ENCODE data around the gene NRG2.

The NRG2 gene

DNA sequence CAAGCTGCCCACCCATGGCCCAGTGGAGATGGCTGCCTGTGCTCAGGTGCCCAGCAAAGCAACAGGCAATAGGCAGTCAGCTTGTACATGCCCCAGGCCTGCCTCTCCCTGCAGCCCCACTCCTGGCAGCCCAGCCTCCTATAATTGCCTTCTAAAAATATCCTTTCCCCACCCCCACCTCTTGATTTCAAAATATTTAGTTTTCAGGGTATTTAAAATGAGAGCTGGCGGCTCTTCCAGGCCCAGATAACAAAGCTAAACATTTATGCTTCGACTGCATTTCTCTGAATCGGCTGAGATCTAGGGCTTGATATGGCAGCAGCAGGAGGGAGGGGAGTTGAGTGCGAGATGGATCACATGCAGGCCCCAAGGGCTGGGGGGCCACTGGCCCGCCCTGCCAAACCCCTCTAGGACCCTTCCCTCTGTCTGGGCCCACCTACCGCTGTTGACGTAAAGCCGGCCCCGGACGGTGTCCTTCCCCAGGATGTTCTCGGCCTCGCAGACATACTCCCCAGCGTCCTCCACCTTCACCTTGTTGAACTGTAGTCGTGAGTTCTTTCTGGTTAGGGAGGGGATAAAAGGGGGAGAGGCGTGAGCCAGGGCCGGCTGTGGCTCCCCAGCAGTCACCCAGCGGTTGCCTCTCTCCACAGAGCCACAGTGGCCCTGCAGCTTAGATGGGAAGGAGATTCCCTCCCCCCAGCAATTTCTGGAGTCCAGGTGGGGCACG lies 162.5 kb downstream of the NRG2 start:
- no peak for DNase-seq (ENCODE audit: low spot score)

DNA sequence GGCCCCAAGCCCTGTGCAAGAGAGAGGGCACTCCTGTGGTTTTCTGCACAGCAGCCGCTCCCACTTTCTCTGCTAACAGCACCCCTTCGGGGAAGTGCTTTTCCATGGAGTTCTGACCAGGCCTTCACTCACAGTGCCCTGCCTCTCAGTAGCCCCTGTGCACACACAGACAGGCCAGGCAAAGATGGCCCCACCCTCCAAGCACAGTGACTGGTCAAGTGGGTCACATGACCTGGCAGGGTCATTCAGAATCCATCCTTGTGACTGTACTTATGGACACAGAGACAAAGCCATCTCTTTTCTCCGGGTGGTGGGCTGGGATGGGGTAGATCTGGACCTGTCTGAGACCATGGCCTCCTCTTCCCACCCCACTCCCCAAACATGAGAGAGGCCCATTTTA lies 165.0 kb downstream of the NRG2 start:
- no peak for DNase-seq (ENCODE audit: low spot score)

DNA sequence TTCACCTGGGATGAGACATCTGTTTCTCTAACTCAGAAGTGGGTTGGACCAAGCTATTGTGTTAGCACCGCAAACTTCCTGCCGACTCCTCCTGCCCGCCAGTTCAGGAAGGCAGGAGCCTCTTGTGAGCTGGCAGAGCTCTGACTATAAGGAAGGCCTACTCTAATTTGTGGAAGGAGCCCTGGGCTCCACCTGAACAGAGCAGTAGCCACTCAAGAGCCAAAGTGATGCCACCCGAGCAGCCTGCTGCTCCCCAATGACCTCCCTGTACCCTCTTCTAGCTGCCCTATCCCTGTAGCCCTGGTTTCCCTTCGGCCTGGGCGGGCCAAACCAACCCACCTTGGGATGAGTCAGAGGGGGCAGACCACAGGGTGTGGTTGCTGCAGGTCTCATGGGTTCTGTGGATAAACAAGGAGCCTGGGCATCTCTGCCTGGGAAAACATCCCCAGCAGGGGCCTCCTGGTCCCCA lies 165.9 kb downstream of the NRG2 start:
- DNase-seq (ENCODE audit: low spot score), result peak; percentile 21

DNA sequence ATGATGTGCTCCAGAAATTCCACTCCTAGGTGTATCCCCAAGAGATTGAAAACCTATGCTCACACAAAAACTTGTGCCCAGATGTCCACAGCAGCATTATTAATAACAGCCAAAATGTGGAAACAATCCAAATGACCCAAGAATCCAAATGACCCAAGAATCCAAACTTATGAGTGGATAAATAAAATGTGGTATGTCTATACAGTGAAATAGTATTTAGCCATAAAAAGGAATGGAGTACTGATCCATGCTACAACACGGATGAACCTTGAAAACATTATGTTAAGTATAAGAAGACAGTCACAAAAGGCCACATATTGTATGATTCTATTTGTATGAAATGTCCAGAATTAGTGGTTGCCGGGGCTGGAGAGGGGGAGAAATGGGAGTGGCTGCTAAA lies 167.1 kb downstream of the NRG2 start:
- no peak for DNase-seq (ENCODE audit: low spot score)

DNA sequence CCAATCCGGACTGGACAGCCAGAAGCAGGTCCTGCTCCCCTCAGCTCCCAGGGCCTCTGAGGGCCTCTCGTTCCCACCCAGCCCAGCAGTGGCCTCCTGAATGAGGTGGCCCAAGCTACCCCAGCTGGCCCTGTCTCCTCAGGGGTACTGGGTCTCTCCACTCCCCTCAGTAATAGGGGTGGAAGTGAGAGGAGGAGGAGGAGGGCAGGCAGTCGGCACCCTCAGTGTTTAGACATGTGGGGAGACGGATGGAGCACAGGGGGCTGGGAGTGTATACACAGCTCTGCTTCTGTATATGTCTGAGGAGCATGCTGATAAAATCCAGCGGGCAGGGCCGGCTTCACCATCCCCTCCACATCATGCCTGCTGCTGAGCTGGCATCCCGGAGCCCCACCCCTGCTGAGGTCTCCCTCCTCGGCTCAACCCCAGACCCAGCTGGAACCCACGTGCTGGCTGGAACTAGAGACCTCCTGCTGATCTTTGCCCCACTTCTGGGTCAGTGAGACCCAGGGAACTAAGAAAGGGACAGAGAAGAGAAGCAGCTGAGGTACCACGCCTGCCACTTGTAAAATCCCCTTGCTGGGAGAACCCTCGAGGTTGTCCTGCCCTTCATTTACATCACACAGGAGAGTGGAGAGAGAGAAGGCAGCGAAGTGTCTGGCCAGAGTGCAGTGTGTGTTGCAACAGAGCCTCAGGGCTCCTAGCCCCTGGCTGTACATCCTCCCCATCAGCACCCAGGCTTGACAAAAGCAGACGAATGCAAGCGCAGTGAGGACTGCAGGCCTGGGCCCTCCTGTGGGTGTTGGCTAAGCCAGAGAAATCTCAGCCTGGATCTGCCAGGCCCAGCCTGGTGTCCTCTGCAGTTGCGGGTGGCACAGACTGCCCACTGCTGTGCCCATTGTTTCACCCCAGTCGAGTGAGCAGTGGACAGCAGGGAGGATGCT lies 170.0 kb downstream of the NRG2 start:
- no peak for DNase-seq (ENCODE audit: low spot score)

DNA sequence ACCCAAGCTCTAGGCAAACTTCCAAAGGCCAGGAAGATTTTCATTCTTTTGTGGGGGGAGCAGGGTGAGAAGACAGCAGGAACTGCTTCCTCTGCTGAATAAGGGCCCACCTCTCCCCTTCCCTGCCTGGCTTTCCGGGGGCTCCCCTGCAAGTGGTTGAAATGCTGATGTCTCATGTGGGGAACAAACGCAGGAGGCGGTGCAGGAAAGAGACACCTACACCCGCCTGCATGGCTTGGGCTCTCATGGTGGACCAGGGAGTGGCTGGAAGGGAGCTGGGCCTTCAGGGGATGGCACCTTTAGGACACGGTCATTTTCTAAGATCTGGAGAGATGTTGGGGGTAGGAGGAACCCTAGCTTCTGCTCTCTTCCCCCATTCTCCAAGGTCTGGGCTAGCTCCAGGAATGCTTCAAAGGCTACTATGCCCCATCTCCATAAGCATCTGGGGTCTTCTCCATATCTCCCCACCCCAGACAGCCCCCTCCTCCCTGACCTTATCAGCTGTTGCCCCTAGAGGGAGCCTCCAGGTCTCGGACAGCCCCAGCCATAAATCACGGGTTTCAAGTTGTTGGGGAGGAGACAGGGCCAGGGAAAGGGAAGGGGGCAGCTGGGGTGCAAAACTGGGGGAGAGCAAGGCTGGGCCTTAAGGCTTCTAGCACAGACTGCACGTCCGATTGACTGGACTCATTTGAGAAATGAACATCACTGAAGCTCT lies 170.9 kb downstream of the NRG2 start:
- no peak for DNase-seq (ENCODE audit: low spot score)

DNA sequence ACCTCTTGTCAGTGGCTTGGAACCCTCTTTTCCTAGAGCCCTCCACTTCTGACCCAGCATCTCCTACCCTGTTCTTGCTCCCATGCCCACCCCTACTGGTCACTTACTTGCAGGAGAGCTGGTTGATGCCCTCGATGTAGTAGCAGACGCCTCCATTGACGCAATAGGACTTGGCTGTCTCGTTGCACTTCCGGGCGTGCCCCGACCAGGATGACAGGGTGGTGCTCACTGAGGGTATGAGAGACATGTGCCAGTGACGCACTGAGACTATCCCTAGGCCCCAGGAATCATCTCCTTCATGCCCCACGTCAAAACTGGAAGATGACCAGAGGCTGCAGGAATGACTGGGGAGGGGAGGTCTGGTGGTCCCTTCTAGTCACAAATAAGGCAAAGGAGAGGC lies 171.5 kb downstream of the NRG2 start:
- no peak for DNase-seq (ENCODE audit: low spot score)

DNA sequence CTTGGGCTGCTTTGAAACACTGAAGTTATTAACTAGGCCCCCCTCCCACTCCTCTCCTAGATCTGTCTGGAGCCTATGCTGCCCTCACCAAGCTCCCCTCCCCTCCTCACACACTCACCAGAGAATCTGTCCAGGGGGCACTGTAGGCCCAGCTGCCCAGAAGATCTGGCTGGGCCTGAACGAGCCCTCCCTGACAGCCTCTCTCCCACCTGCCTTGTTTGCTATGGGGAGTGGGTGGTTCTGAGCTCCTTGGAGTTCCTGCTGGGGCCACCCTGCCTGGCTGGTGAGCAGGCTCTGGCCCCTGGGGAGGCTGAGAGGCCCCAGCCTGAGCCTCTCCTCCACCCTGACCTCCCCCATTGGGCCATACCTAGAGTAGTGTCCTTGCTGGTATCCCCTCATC lies 172.4 kb downstream of the NRG2 start:
- no peak for DNase-seq (ENCODE audit: low spot score)

DNA sequence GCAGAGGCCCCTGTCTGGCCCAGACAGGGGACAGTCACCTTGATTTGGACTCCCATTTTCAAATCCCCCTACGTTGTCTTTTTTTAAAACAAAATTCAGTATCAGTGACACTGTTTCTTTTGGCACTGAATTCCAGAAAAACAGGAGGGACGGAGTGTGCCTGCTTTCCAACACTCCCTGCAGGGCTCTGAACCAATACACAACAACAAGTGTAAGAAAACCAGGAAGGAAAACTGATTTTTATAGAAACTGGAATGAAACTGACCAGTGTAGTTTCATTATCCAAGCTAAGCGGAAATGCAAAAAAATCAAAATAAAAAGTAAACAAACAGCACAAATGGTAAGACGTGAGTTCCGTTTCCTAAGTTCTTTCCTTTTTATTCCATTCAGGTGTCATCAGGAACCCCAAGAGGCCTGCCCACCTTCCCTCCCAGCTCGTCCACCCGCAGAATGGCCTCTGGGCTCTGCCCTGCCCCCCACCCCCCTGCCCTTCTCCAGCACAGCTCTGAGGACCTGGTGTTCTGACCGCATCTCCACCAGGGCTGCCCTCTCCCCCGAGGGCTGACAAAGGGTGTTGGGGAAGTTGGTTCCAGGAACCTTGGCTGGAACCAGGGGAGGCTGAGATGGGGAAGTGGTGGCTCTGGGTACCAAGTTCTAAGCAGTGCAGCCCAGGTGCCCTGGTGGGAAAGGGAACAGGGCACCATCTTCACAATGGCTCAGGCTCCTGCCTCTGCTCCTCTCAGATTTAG lies 173.9 kb downstream of the NRG2 start:
- DNase-seq (ENCODE audit: low spot score), result no peak

DNA sequence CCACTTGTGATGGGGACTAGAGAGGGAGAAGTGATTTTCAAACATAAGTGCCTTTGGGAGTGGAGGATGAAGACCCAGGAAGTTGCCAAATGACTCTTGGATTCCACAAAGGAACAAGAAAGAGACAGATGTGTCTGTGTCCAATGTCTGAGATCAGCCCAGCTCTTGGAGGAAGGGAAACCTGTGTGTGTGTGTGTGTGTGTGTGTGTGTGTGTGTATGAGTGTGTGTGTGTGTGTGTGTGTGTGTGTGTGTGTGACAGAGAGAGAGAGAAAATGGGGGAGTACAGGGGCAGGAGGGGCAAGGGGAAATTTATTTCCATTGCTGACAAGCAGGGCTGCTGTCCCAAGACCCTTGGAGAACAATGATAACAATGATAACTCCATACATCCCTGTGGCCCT lies 175.5 kb downstream of the NRG2 start:
- no peak for DNase-seq (ENCODE audit: low spot score)

DNA sequence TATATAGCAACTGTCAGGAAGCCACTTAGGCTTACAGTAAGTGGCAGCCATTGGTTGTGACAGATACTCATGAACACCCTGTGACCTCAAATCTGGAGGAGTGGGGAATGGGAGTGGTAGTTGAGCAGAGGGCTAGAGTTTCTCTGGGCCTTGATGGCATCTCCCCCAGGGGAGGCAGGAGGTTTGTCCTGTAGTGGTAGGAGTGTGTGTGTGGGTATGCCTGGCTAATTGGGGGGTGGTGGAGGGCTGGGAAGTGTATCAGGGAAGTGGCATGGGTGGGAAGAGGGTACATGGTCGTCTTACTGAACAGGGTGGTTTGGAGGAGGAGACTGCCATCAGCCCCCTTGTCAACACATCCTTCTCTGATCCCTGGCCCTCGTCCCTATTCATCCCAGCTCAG lies 176.0 kb downstream of the NRG2 start:
- no peak for DNase-seq (ENCODE audit: low spot score)

DNA sequence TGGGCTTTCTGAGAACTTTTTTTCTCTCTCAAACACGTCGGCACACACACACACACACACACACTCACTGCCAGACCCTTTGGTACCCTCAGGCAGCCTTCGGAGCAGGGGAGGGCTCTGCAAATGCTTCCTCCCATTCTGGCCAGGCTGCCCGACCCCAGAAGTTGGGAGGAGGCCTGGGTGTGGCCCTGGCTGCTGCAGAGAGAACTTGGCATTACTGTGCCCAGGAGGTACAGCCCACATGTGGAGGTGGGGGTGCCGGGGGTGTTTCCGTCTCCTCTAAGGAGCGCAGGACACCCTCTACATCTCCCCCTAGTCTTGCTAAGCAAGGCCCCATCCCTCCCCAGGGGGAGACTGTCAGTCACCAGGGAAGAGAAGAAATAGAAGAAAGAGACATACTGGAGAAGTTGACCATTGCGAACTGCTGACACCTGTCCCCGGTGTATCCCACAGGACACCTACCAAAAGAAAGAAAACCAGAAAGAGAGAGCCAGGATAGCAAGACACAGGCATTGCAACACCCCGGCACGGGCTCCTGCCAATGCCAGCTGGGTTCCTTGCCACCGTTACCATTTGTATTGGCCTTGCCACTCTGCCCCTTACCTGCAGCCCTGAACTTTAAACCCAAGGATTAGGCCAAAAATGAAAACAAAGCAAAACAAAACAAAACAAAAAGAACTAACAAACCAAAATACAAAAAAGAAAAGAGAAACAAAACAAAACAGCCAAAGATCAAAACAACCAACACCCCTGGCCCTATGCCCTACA lies 178.2 kb downstream of the NRG2 start:
- DNase-seq (ENCODE audit: low spot score), result no peak

DNA sequence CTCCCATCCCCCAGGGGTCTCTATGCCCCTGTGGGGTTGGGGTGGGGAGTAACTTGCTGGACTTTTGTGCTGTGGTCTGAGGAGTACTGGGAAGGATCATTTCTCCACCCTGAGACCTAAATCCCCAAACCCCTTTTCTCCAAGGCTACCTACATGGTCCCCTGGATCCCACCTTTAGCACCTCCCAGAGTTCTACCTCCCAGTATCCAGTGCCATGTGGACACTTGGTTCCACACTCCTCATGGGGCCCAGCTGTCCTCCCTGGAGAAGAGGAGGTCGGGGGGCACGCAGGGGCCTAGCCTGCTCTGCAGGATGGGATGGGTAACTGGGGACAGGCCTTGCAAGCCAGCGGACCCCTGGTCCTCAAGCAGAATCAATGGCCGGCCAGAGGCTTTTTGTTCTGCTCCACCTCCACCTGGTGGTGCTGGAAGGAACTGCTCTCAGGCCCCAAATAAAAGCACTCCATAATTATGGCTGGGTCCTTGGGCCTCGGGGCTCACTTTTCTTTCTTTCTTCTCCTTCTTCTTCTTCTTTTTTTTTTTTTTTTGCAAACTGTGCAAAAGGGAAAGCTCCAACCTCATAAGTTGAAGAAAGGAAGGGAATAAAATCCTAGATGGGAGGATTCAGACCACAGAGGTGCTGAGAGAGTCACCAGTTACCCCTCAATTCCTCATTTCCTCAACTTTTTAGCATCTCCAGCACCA lies 179.1 kb downstream of the NRG2 start:
- DNase-seq (ENCODE audit: low spot score), result peak; percentile 52

DNA sequence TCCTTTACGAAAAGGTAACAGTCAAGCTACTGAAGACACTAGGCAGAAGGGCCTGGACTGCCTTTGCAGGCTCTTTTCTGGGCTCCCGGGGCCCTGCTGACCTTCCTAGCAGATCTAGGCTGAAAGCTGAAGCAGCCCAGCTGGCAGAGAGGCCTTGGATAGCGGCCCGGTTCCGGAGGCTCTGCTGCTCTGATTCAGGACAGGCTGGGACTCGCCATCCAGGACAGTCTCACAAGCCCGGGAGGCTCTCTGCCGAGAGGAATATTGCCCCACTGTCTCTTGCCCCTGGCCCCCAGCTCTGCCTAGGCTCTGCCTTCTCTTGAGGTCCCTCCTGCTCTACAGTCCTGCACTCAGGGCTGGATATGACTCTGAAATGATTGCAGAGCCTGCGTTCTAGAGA lies 179.7 kb downstream of the NRG2 start:
- no peak for DNase-seq (ENCODE audit: low spot score)

DNA sequence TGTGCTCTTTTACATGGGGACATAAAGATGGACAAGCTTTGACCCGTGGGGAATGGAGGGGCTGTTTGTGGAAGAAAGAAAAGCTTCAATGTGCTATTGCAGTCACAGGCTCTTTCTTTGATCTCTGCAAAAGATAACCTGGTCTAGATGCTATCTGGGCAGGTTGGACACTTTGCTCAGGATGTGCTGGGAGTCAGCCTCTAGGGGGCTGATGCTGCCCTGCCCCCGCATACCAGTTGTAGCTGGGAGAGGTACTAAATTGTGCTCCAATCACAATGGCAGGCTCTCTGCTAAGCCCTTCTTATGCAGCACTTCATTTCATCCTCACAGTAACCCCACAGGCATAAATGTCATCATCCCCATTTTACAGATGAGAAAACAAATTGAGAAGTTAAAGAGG lies 180.3 kb downstream of the NRG2 start:
- no peak for DNase-seq (ENCODE audit: low spot score)

DNA sequence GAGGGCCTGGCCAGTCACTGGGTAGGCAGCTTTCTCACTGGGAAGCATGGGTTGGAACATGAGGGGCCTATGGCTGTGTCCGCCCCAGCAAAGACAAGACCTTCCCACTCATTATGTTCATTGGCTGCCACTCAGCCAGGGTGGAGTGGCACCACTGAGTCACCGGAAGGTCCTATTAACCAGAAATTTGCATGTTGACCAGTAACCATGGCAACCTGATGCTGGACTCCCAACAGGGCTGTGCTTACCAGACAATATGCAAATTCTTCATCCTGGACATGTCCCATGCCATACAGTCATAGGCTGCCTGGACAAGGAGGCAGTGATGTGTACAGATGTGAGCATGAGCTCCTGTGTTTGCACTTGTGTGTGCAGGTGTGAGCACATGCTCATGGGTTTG lies 180.8 kb downstream of the NRG2 start:
- peak; percentile 26 for DNase-seq (ENCODE audit: low spot score)

DNA sequence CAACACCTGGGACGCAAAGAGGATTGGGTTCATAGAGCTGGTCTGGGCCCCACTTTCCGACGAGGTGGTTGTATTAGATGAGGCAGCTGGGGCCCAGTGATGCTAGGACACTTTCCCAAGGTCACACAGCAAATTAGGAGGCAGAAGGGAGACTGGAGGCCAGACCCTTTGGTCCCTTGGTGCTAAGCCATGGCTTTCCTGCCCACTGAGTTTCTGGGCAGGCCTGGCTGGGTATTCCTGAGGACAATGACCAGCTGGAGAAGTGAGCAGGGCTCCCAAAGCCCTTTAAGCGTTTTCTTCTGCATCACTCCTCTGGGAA lies 181.3 kb downstream of the NRG2 start:
- DNase-seq (ENCODE audit: low spot score), result no peak

DNA sequence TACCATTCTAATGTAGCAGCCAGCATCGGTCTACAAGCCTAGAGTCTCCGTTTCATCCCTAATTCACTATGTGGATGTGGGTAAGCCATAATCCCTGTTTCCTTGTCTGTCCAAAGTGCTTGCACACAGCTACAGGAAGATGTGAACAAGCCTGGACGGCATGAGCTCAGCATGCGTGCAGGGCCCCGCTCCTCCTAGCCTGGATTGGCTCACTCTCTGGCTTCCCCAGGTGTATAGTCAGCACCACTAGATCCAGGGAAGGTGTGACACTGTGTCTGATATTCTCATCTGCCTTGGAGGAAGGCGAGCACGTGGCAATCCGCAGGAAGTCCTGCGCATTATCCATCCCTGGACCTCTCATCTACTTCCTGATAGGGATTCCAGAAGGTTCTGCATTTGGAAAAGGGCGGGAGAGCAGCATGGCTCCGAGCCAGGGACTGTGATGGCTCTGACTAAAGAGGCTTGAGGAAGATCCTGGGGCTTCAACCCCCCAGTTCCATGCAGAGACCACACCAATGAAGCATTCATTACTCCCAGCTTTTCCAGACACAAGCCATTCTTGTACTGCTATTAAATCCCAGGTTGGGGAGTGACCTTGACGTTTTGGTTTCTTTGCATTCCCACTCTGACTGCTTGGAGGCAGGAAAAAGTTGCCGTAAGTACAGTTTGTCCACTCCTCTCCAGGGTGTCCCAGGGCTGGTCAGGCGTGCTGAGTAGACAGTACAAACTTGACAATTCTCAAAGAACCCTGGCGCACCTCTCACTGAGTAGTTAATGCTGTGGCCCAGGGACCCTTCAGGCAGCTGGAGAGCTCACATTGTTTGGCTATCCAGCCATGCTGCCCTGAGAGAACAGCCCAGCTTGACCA lies 181.8 kb downstream of the NRG2 start:
- no peak for DNase-seq (ENCODE audit: low spot score)

DNA sequence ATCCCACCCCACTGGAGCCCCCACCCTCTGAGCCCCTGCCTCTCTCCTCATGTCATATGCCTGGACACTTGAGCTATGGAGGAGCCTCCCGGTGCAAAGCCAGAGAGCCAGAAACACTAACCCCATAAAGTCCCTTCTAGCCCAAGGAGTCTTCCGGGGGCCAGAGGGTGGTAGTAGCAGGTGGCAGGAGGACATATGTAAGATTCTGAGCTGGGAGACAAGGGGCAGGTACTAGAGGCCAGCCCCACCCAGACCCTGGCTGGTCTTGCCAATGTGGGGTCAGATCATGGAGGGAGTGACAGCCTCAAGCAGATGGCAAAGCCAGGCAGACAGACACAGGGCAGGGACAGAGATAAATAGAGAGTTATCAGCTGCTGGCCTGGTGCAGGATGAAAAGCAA lies 184.1 kb downstream of the NRG2 start:
- no peak for DNase-seq (ENCODE audit: low spot score)

DNA sequence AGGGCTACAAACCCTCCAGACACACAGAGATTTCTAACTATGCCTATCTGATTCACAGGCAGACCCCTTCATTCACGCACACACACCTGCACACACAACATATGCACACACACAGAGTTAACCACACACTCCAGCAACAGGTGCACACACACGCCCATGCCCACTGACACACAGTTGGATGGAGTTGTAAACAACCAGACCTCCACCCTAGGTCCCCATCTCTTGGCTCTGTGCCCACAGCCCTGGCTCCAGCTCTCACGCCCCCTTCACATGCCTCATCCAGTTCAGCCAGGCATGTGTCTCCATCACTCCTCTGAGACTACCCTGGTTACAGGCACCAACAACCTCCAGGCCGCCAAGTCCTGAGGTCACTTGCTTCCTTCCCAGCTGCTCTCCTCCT lies 186.4 kb downstream of the NRG2 start:
- no peak for DNase-seq (ENCODE audit: low spot score)

All from kidney tubule cell (primary cell).